Coronary artery (tissue), 2 donors: ENCODE data around the gene C1orf141.

ENCODE experiments used
- DNase-seq: peaks from one replicate; pipeline ENCODE4 v3.0.0-alpha.2; 2017; ENCODE audit warnings: low spot score
- H3K27ac ChIP-seq, 2 donors: fragments of 200-600 bp; sonication (generic); one replicate each; pipeline ENCODE4 v1.5.1; 2016 to 2019
- H3K4me3 ChIP-seq: fragments of 200-600 bp; sonication (generic); 2 replicates; pipeline ENCODE4 v1.5.1; 2016; ENCODE audit warnings: mild to moderate bottlenecking, moderate library complexity
- CTCF ChIP-seq: fragments of 200-600 bp; sonication (generic); IDR thresholded peaks from one replicate; pipeline ENCODE4 v1.5.1; 2019; ENCODE audit warnings: antibody characterized with exemption

The C1orf141 gene

DNA sequence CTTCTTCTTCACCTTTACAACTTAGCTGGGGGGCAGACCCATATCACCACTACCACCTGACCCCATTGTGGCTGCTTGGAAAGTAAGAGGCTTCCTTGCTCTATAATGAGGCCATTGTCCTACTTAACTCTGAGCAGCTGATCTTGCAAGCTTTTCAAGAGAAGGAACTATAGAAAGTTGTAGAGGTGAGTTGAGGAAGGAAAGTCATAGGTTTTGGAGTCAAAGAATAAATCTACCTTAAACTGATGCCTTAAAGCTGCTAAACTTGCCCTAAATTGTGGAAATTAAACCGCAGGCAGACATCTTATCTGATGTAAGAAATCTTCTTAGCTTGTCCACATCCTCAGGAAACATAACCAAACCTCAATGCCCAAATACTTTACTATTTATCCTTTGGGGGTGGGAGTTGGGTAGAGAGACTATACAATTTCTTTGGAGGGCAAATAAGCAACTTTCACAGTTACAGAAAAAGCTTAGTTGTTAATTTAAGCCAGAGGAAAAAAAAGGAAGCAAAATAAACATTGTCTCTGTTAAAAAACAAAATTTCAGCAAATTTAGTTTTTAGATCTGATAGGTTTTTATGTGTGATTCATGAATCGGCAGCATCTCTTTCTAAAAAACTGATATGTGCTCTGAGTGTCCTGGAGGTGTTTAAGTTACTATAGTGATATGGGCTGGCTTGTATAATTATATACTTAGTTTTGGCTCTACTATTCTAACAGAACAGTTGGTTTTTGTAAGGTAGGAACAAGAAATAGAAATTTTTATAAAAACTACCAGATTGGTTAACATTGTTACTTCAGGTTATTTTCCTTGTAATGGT, 36.2 kb upstream of the C1orf141 start:
- DNase-seq: no peak
- H3K27ac ChIP-seq: no peak overlapping the region
- no peak overlapping the region for H3K4me3 ChIP-seq
- TF ChIP-seq CTCF: no peak

- no peak overlapping the region for H3K27ac ChIP-seq
- no peak for TF ChIP-seq CTCF
- DNase-seq: no peak
- H3K4me3 ChIP-seq: no peak overlapping the region
Measured at GRCh38 chr1:67169932-67170331, 35.2 kb upstream of the C1orf141 start.

GRCh38 chr1:67169496-67169895, 34.7 kb upstream of the C1orf141 start:
- no peak for TF ChIP-seq CTCF
- no peak overlapping the region for H3K27ac ChIP-seq
- no peak overlapping the region for H3K4me3 ChIP-seq
- DNase-seq: no peak

- TF ChIP-seq CTCF: no peak
- no peak for DNase-seq
Measured at GRCh38 chr1:67166196-67166595, 31.4 kb upstream of the C1orf141 start, which contains the start of gene IL23R. IL23R (plus strand) TSS chr1:67166454; CDS start chr1:67168121, 1,667 bp downstream.

GRCh38 chr1:67165468-67166041, 30.8 kb upstream of the C1orf141 start:
- Histone ChIP-seq H3K4me3 (no peak overlapping the region), H3K27ac (no peak overlapping the region)
- no peak for TF ChIP-seq CTCF
- DNase-seq: no peak

More at GRCh38 chr1:67166196-67166595, 31.4 kb upstream of the C1orf141 start, which contains the start of gene IL23R:
- Histone ChIP-seq H3K27ac (no peak within 1 kb of the TSS), H3K4me3 (no peak within 1 kb of the TSS)

DNA sequence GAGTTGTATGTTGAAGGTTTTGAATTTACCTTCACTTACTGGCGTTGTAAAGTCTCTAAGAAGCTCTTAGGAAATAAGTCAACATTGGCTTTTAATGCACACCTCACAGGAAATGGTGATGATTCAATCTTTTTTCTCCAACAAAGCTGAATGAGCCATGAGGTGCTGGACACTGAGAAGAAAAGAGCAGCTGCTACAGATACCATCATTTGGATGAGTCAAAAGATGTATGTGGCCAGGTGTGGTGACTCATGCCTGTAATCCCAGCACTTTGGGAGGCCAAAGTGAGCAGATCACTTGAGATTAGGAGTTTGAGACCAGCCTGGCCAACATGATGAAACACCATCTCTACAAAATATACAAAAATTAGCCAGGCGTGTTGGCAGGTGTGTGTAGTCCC, 28.2 kb upstream of the C1orf141 start:
- no peak overlapping the region for H3K27ac ChIP-seq
- no peak overlapping the region for H3K4me3 ChIP-seq
- TF ChIP-seq CTCF: no peak
- DNase-seq: no peak

DNA sequence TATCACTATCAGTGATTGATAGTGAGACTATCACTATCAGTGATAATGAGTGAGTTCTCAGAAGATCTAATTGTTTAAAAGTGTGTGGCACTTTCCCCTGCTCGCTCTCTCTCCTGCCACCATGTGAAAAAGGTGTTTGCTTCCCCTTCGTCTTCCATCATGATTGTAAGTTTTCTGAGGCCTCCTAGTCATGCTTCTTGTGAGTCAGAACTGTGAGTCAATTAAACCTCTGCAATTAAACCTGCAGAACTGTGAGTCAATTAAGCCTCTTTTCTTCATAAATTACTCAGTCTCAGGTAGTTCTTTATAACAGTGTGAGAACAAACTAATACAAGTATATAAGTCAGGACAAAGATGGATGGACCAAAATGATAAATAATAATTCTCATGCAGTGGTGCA, 24.5 kb upstream of the C1orf141 start:
- no peak overlapping the region for H3K27ac ChIP-seq

More for the DNA sequence above, 24.5 kb upstream of the C1orf141 start:
- H3K4me3 ChIP-seq: no peak overlapping the region
- TF ChIP-seq CTCF: no peak
- no peak for DNase-seq
